Gastroesophageal sphincter (tissue), 4 donors: Measurements from ENCODE around the gene PTPRZ1. TPM values are rescaled to one million over a fixed set of nuclear protein-coding genes. Genes with fewer than 3 reads are reported as not detected.

Experiments
- ATAC-seq: fragments of 150-250 bp; one replicate; pipeline ENCODE4 v1.9.1; 2016; ENCODE audit warnings: mild to moderate bottlenecking, moderate library complexity
- H3K27ac ChIP-seq, 4 donors: fragments of 200-600 bp; sonication (generic) in 3 of 4; 1 replicate in 3 of 4; 2 replicates in 1 of 4; pipeline ENCODE4 v1.5.1; 2016 to 2019
- H3K27me3 ChIP-seq: fragments of 200-600 bp; sonication (generic); one replicate; pipeline ENCODE4 v1.5.1; 2019
- H3K36me3 ChIP-seq, 2 donors: fragments of 200-600 bp; sonication (generic); one replicate each; pipeline ENCODE4 v1.5.1; 2019; ENCODE audit warnings: control low read depth in 1 of 2
- H3K4me1 ChIP-seq, 3 donors: fragments of 200-600 bp; sonication (generic); 1 replicate in 2 of 3; 2 replicates in 1 of 3; pipeline ENCODE4 v1.5.1; 2016 to 2019; ENCODE audit warnings: control low read depth in 2 of 3
- H3K4me3 ChIP-seq, 2 donors: fragments of 200-600 bp; sonication (generic); one replicate each; pipeline ENCODE4 v1.5.1; 2019; ENCODE audit warnings: mild to moderate bottlenecking in 1 of 2, moderate library complexity in 1 of 2
- H3K9me3 ChIP-seq, 3 donors: fragments of 200-600 bp; sonication (generic); one replicate each; pipeline ENCODE4 v1.5.1; 2017 to 2019; ENCODE audit warnings: control low read depth in 2 of 3
- EP300 ChIP-seq: sonication (generic); formaldehyde crosslinking; IDR thresholded peaks from one replicate; pipeline ENCODE4 v1.6.1; 2017; ENCODE audit warnings: antibody characterized with exemption, mild to moderate bottlenecking
- POLR2A ChIP-seq, 2 donors: fragments of 450-650 bp; IDR thresholded peaks; one replicate each; pipeline ENCODE4 v1.6.1; 2017; ENCODE audit warnings: antibody characterized with exemption in 2 of 2, mild to moderate bottlenecking in 2 of 2, moderate library complexity in 1 of 2
- POLR2AphosphoS5 ChIP-seq: sonication (generic); formaldehyde crosslinking; IDR thresholded peaks from one replicate; pipeline ENCODE4 v1.6.1; 2017; ENCODE audit warnings: antibody characterized with exemption
- WGBS, 2 donors: methylation state at CpG; one replicate each; pipeline ENCODE4 v1.1.5; 2018; ENCODE audit warnings: low coverage in 1 of 2; 5-methylcytosine and 5-hydroxymethylcytosine counted together
- total RNA-seq, 4 donors: library from RNA; depleted of rRNA; stranded (reverse); fragments of >200 nt; gene quantifications; one replicate each; pipeline ENCODE4 v1.1.0, GENCODE V29; 2016
- TF ChIP-seq, protein P1 (sequence below), 4 experiments: fragments of 200-600 bp in 2 of 4; fragments of 450-650 bp in 2 of 4; sonication (generic) in 1 of 4; IDR thresholded peaks; one replicate each; pipeline ENCODE4 v1.5.1; 2017 to 2019; ENCODE audit warnings: antibody characterized with exemption in 4 of 4, mild to moderate bottlenecking in 2 of 4, moderate library complexity in 2 of 4

PTPRZ1 gene
- total RNA-seq, 4 donors from 2014 or later = 2.6 to 8.4 (median 5.7) TPM

DNA sequence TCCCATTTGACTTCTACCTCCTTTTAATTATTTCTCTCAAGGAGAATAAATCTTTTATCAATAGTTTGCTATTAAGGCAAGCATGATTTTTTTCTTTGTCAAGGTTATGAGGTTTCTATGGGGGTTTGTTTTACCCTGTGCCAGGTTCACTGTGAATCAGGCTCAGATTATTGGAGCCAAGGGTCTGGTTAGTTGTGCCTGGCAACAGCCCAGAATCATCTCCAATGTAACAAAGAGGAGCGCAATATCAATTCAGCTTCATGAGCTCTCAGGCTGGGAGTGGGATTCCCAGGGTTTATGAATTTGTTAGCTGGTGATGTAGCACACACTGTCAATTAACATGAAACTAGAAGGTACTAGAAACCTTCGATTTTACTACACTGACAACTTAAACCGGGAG lies 197.9 kb downstream of the PTPRZ1 start:
- Histone ChIP-seq H3K4me1 (no peaks in the 10 kb centered on the region), H3K36me3 (peaks cover 0 to 24% of the 10 kb centered on the region in 2 donors), H3K9me3 (no peaks in the 10 kb centered on the region), H3K4me3 (no peak overlapping the region), H3K27me3 (no peaks in the 10 kb centered on the region), H3K27ac (no peak overlapping the region)
- ATAC-seq = no peak
- 93 to 96% methylated on average over 2 to 3 of the region's 3 CpGs for WGBS, 2 donors
- TF ChIP-seq POLR2AphosphoS5 = no peak
- TF ChIP-seq, protein P1, sequence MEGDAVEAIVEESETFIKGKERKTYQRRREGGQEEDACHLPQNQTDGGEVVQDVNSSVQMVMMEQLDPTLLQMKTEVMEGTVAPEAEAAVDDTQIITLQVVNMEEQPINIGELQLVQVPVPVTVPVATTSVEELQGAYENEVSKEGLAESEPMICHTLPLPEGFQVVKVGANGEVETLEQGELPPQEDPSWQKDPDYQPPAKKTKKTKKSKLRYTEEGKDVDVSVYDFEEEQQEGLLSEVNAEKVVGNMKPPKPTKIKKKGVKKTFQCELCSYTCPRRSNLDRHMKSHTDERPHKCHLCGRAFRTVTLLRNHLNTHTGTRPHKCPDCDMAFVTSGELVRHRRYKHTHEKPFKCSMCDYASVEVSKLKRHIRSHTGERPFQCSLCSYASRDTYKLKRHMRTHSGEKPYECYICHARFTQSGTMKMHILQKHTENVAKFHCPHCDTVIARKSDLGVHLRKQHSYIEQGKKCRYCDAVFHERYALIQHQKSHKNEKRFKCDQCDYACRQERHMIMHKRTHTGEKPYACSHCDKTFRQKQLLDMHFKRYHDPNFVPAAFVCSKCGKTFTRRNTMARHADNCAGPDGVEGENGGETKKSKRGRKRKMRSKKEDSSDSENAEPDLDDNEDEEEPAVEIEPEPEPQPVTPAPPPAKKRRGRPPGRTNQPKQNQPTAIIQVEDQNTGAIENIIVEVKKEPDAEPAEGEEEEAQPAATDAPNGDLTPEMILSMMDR (IDR thresholded peaks at IDR 0.05) = no peak
- TF ChIP-seq POLR2A (IDR thresholded peaks at IDR 0.05) = no peak
- no peak for TF ChIP-seq EP300

- TF ChIP-seq POLR2A (IDR thresholded peaks at IDR 0.05) (no peak), POLR2AphosphoS5 (no peak), EP300 (no peak)
- TF ChIP-seq, protein P1 (IDR thresholded peaks at IDR 0.05) = no peak
- Histone ChIP-seq H3K27ac (no peak overlapping the region), H3K4me1 (no peaks in the 10 kb centered on the region), H3K4me3 (no peak overlapping the region), H3K27me3 (no peaks in the 10 kb centered on the region), H3K9me3 (no peaks in the 10 kb centered on the region), H3K36me3 (peaks cover 0 to 39% of the 10 kb centered on the region in 2 donors)
- ATAC-seq = no peak
- 92 to 100% methylated on average over 2 of the region's 2 CpGs for WGBS, 2 donors
These were observed 199.3 kb downstream of the PTPRZ1 start for GRCh38 chr7:122072272-122072671.

GRCh38 chr7:122072924-122073599 lies 200.1 kb downstream of the PTPRZ1 start:
- H3K9me3 ChIP-seq = no peaks in the 10 kb centered on the region
- peaks cover 0 to 47% of the 10 kb centered on the region in 2 donors for H3K36me3 ChIP-seq
- TF ChIP-seq, protein P1 (IDR thresholded peaks at IDR 0.05) = no peak
- no peak for TF ChIP-seq POLR2A (IDR thresholded peaks at IDR 0.05)
- no peak for TF ChIP-seq POLR2AphosphoS5
- TF ChIP-seq EP300 = no peak
- no peak overlapping the region for H3K27ac ChIP-seq
- H3K4me3 ChIP-seq = no peak overlapping the region
- no peak for ATAC-seq
- H3K27me3 ChIP-seq = no peaks in the 10 kb centered on the region
- no peaks in the 10 kb centered on the region for H3K4me1 ChIP-seq
- WGBS, 2 donors = 80 to 81% methylated on average over 6 of the region's 6 CpGs

- 80 to 81% methylated on average over 3 of the region's 3 CpGs for WGBS, 2 donors
- ATAC-seq = no peak
- no peaks in the 10 kb centered on the region for H3K9me3 ChIP-seq
- H3K4me1 ChIP-seq = no peaks in the 10 kb centered on the region
- peaks cover 0 to 52% of the 10 kb centered on the region in 2 donors for H3K36me3 ChIP-seq
- TF ChIP-seq POLR2AphosphoS5 (no peak), POLR2A (IDR thresholded peaks at IDR 0.05) (no peak), EP300 (no peak)
- TF ChIP-seq, protein P1 (IDR thresholded peaks at IDR 0.05) = no peak
- no peak overlapping the region for H3K4me3 ChIP-seq
- no peak overlapping the region for H3K27ac ChIP-seq
- no peaks in the 10 kb centered on the region for H3K27me3 ChIP-seq
These were observed 200.7 kb downstream of the PTPRZ1 start for GRCh38 chr7:122073635-122074034.

GRCh38 chr7:122082160-122082559 lies 209.2 kb downstream of the PTPRZ1 start:
- H3K4me3 ChIP-seq = no peak overlapping the region
- H3K36me3 ChIP-seq = peaks cover 0 to 93% of the 10 kb centered on the region in 2 donors
- no peak for TF ChIP-seq POLR2A (IDR thresholded peaks at IDR 0.05)
- no peaks in the 10 kb centered on the region for H3K27me3 ChIP-seq
- H3K27ac ChIP-seq = no peak overlapping the region
- H3K9me3 ChIP-seq = no peaks in the 10 kb centered on the region
- H3K4me1 ChIP-seq = no peaks in the 10 kb centered on the region
- no peak for ATAC-seq
